Activated naive CD4-positive, alpha-beta T cell treated with anti-CD3 and anti-CD28 coated beads for 36 hours (primary cell): ENCODE results near the gene GRK2. TPM values are rescaled to one million over a fixed set of nuclear protein-coding genes. Genes with fewer than 3 reads are reported as not detected.
A peak's percentile ranks its signal among the peaks of the same experiment; 100 is the strongest.

ENCODE experiments used
- CTCF ChIA-PET: fragments of 350-600 bp; sonication (Branson Sonifier 250); formaldehyde crosslinking; loops from one replicate; lab custom pipeline; 2021; ENCODE audit warnings: antibody characterized with exemption; lab: Charles Lee
- DNase-seq: peaks from one replicate; pipeline ENCODE4 v3.0.0-alpha.2; 2020
- H3K27ac Mint-ChIP-seq: one replicate; pipeline ENCODE4 v1.8.0; 2021; ENCODE audit warnings: mild to moderate bottlenecking, mixed read lengths
- H3K27me3 Mint-ChIP-seq: one replicate; pipeline ENCODE4 v1.8.0; 2021; ENCODE audit warnings: low read depth, mixed read lengths
- H3K36me3 Mint-ChIP-seq: one replicate; pipeline ENCODE4 v1.8.0; 2021; ENCODE audit warnings: low read depth, mixed read lengths
- H3K4me1 Mint-ChIP-seq: one replicate; pipeline ENCODE4 v1.8.0; 2021; ENCODE audit warnings: low read depth, mixed read lengths
- H3K4me3 Mint-ChIP-seq: one replicate; pipeline ENCODE4 v1.8.0; 2021; ENCODE audit warnings: mild to moderate bottlenecking, moderate library complexity, mixed read lengths
- H3K9me3 Mint-ChIP-seq: one replicate; pipeline ENCODE4 v1.8.0; 2021; ENCODE audit warnings: mixed read lengths
- intact Hi-C: fragments of 100-400 bp; cut with micrococcal nuclease; formaldehyde crosslinking; loops from one replicate; pipeline ENCODE4 v1.15.1; 2023
- total RNA-seq, 2 experiments: library from RNA; stranded (reverse); gene quantifications; one replicate each; pipeline ENCODE4 v1.2.3, GENCODE V29; 2021

GRK2 gene
- total RNA-seq, 2 experiments from 2014 or later: 293 to 295 TPM

GRCh38 chr11:67280341-67280787 lies 14.1 kb downstream of the GRK2 start:
- Mint-ChIP-seq H3K9me3 (no peaks in the 10 kb centered on the region), H3K36me3 (peaks cover 49% of the 10 kb centered on the region), H3K27me3 (no peaks in the 10 kb centered on the region), H3K4me3 (no peak overlapping the region), H3K4me1 (peaks cover 45% of the 10 kb centered on the region), H3K27ac (peak overlapping the region; percentile 99)
- intact Hi-C loops: no loop called here
- DNase-seq: no peak
- CTCF ChIA-PET: no interaction called here

GRCh38 chr11:67280788-67281551 lies 14.7 kb downstream of the GRK2 start:
- intact Hi-C loops: no loop called here
- Mint-ChIP-seq H3K36me3 (peaks cover 46% of the 10 kb centered on the region), H3K9me3 (no peaks in the 10 kb centered on the region), H3K4me1 (peaks cover 43% of the 10 kb centered on the region), H3K27me3 (no peaks in the 10 kb centered on the region), H3K4me3 (no peak overlapping the region), H3K27ac (no peak overlapping the region)
- CTCF ChIA-PET: no interaction called here
- no peak for DNase-seq

- peaks cover 49% of the 10 kb centered on the region for H3K36me3 Mint-ChIP-seq
Measured at GRCh38 chr11:67281552-67282150, 15.4 kb downstream of the GRK2 start.

GRCh38 chr11:67282155-67282875 lies 16.0 kb downstream of the GRK2 start:
- H3K4me1 Mint-ChIP-seq: peaks cover 48% of the 10 kb centered on the region
- peak overlapping the region; percentile 61 for H3K27ac Mint-ChIP-seq

More at GRCh38 chr11:67281552-67282150, 15.4 kb downstream of the GRK2 start:
- CTCF ChIA-PET: interaction anchor here (2.7 kb wide), 1 partner anchor 10 kb away, joined by 8 read pairs; no protein-coding TSS in a partner anchor
- peaks cover 43% of the 10 kb centered on the region for H3K4me1 Mint-ChIP-seq
- intact Hi-C loops: no loop called here
- H3K4me3 Mint-ChIP-seq: no peak overlapping the region
- no peak overlapping the region for H3K27ac Mint-ChIP-seq
- no peaks in the 10 kb centered on the region for H3K27me3 Mint-ChIP-seq
- DNase-seq: no peak
- no peaks in the 10 kb centered on the region for H3K9me3 Mint-ChIP-seq

GRCh38 chr11:67282876-67283371 lies 16.7 kb downstream of the GRK2 start:
- intact Hi-C loops: no loop called here
- Mint-ChIP-seq H3K36me3 (peaks cover 49% of the 10 kb centered on the region), H3K27me3 (no peaks in the 10 kb centered on the region), H3K9me3 (no peaks in the 10 kb centered on the region), H3K27ac (peak overlapping the region; percentile 61), H3K4me3 (no peak overlapping the region), H3K4me1 (peaks cover 50% of the 10 kb centered on the region)
- CTCF ChIA-PET: interaction anchor here (0.6 to 2.7 kb wide), 5 partner anchors 12 to 294 kb away, joined by 3 to 8 read pairs (median 3); no protein-coding TSS in a partner anchor
- DNase-seq: no peak

More at GRCh38 chr11:67282155-67282875, 16.0 kb downstream of the GRK2 start:
- Mint-ChIP-seq H3K27me3 (no peaks in the 10 kb centered on the region), H3K9me3 (no peaks in the 10 kb centered on the region), H3K36me3 (peaks cover 49% of the 10 kb centered on the region), H3K4me3 (no peak overlapping the region)
- CTCF ChIA-PET: interaction anchor here (0.6 to 2.7 kb wide), 4 partner anchors 11 to 69 kb away, joined by 3 to 8 read pairs (median 4); no protein-coding TSS in a partner anchor
- intact Hi-C loops: no loop called here
- DNase-seq: peak; percentile 4

- intact Hi-C loops: no loop called here
- DNase-seq: no peak
- CTCF ChIA-PET: interaction anchor here (0.6 to 2.7 kb wide), 4 partner anchors 12 to 293 kb away, joined by 3 to 8 read pairs (median 4); no protein-coding TSS in a partner anchor
- Mint-ChIP-seq H3K27ac (peak overlapping the region; percentile 21), H3K9me3 (no peaks in the 10 kb centered on the region), H3K4me1 (peaks cover 48% of the 10 kb centered on the region), H3K4me3 (no peak overlapping the region), H3K36me3 (peaks cover 50% of the 10 kb centered on the region), H3K27me3 (no peaks in the 10 kb centered on the region)
Measured at GRCh38 chr11:67283481-67283963, 17.2 kb downstream of the GRK2 start.

GRCh38 chr11:67284811-67285540 lies 18.7 kb downstream of the GRK2 start:
- H3K27ac Mint-ChIP-seq: no peak overlapping the region
- H3K4me3 Mint-ChIP-seq: no peak overlapping the region
- H3K4me1 Mint-ChIP-seq: peaks cover 40% of the 10 kb centered on the region
- intact Hi-C loops: loop anchor here (5.0 kb wide), 1 partner anchor 197 kb away; the partner anchor contains the start of gene AIP
- H3K9me3 Mint-ChIP-seq: no peaks in the 10 kb centered on the region
- no peak for DNase-seq
- H3K27me3 Mint-ChIP-seq: no peaks in the 10 kb centered on the region
- CTCF ChIA-PET: no interaction called here
- H3K36me3 Mint-ChIP-seq: peaks cover 45% of the 10 kb centered on the region

GRCh38 chr11:67285541-67286498 lies 19.5 kb downstream of the GRK2 start:
- H3K27me3 Mint-ChIP-seq: no peaks in the 10 kb centered on the region
- peak overlapping the region; percentile 96 for H3K27ac Mint-ChIP-seq
- no peak for DNase-seq
- H3K9me3 Mint-ChIP-seq: no peaks in the 10 kb centered on the region
- CTCF ChIA-PET: interaction anchor here (2.1 to 2.7 kb wide), 2 partner anchors 8 to 24 kb away, joined by 9 to 13 read pairs; no protein-coding TSS in a partner anchor
- intact Hi-C loops: loop anchor here (5.0 kb wide), 1 partner anchor 196 kb away; the partner anchor contains the start of gene AIP
- peaks cover 40% of the 10 kb centered on the region for H3K36me3 Mint-ChIP-seq
- peaks cover 38% of the 10 kb centered on the region for H3K4me1 Mint-ChIP-seq
- no peak overlapping the region for H3K4me3 Mint-ChIP-seq

GRCh38 chr11:67286621-67287333 lies 20.5 kb downstream of the GRK2 start:
- H3K4me3 Mint-ChIP-seq: peak overlapping the region; percentile 71
- H3K27ac Mint-ChIP-seq: peak overlapping the region; percentile 96
- CTCF ChIA-PET: interaction anchor here (2.1 to 2.7 kb wide), 2 partner anchors 9 to 24 kb away, joined by 9 to 13 read pairs; no protein-coding TSS in a partner anchor
- peaks cover 43% of the 10 kb centered on the region for H3K36me3 Mint-ChIP-seq
- intact Hi-C loops: loop anchor here (5.0 kb wide), 1 partner anchor 196 kb away; the partner anchor contains the start of gene AIP
- peaks cover 38% of the 10 kb centered on the region for H3K4me1 Mint-ChIP-seq
- H3K27me3 Mint-ChIP-seq: no peaks in the 10 kb centered on the region
- no peak for DNase-seq
- H3K9me3 Mint-ChIP-seq: no peaks in the 10 kb centered on the region
